Neural crest cell (in vitro differentiated cells): ENCODE measurements around the gene ICAM4. TPM values are rescaled to one million over a fixed set of nuclear protein-coding genes. Genes with fewer than 3 reads are reported as not detected.

ENCODE experiments used
- DNase-seq: peaks from one replicate; pipeline ENCODE4 v3.0.0; 2021; ENCODE audit warnings: low read depth, mixed read lengths, low spot score
- H3K27ac Mint-ChIP-seq: one replicate; pipeline ENCODE4 v1.8.0; 2021; ENCODE audit warnings: mild to moderate bottlenecking, mixed read lengths; ENCODE audit not compliant: unreplicated experiment
- H3K27me3 Mint-ChIP-seq: 2 replicates; pipeline ENCODE4 v1.8.0; 2021; ENCODE audit warnings: low read depth, mild to moderate bottlenecking, mixed read lengths
- H3K36me3 Mint-ChIP-seq: 2 replicates; pipeline ENCODE4 v1.8.0; 2021; ENCODE audit warnings: low read depth, mild to moderate bottlenecking, mixed read lengths
- H3K4me1 Mint-ChIP-seq: 2 replicates; pipeline ENCODE4 v1.8.0; 2021; ENCODE audit warnings: mixed read lengths
- H3K4me3 Mint-ChIP-seq: one replicate; pipeline ENCODE4 v1.8.0; 2021; ENCODE audit warnings: mild to moderate bottlenecking, mixed read lengths
- H3K9me3 Mint-ChIP-seq: 2 replicates; pipeline ENCODE4 v1.8.0; 2021; ENCODE audit warnings: mixed read lengths
- total RNA-seq: library from RNA; stranded (reverse); gene quantifications from 2 replicates; pipeline ENCODE4 v1.2.1, GENCODE V29; 2021
- TF ChIP-seq, protein P1 (sequence below): fragments of 200-600 bp; sonication (generic); conservative IDR thresholded peaks from 2 replicates; pipeline ENCODE4 v1.5.0; 2021; ENCODE audit warnings: antibody characterized with exemption, mild to moderate bottlenecking

ICAM4 gene
- total RNA-seq, 1 donor from 2014 or later = not detected

GRCh38 chr19:10321874-10322835 is 35.4 kb downstream of the ICAM4 start:
- Mint-ChIP-seq H3K27ac (no peak overlapping the region), H3K9me3 (no peaks in the 10 kb centered on the region), H3K4me1 (no peaks in the 10 kb centered on the region), H3K4me3 (peak overlapping the region; percentile 44), H3K27me3 (no peaks in the 10 kb centered on the region), H3K36me3 (peaks cover 5% of the 10 kb centered on the region)
- TF ChIP-seq, protein P1, sequence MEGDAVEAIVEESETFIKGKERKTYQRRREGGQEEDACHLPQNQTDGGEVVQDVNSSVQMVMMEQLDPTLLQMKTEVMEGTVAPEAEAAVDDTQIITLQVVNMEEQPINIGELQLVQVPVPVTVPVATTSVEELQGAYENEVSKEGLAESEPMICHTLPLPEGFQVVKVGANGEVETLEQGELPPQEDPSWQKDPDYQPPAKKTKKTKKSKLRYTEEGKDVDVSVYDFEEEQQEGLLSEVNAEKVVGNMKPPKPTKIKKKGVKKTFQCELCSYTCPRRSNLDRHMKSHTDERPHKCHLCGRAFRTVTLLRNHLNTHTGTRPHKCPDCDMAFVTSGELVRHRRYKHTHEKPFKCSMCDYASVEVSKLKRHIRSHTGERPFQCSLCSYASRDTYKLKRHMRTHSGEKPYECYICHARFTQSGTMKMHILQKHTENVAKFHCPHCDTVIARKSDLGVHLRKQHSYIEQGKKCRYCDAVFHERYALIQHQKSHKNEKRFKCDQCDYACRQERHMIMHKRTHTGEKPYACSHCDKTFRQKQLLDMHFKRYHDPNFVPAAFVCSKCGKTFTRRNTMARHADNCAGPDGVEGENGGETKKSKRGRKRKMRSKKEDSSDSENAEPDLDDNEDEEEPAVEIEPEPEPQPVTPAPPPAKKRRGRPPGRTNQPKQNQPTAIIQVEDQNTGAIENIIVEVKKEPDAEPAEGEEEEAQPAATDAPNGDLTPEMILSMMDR = no peak
- no peak for DNase-seq

DNA sequence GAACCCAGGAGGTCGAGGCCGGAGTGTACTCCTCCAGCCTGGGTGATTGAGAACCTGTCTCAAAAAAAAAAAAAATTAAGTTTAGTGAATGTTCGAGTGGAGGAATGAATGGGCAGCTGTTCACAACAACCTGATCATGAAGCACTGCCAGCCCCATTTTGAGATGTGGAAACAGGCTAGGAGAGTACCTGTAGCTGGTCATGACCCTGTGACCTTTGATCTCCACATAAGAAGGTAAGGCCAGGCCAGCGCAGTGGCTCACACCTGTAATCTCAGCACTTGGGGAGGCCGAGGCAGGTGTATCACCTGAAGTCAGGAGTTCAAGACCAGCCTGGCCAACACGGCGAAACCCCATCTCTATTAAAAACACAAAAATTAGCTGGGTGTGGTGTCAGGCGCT is 39.0 kb downstream of the ICAM4 start:
- H3K36me3 Mint-ChIP-seq = peaks cover 3% of the 10 kb centered on the region
- peak overlapping the region; percentile 19 for H3K4me3 Mint-ChIP-seq
- H3K9me3 Mint-ChIP-seq = no peaks in the 10 kb centered on the region
- H3K4me1 Mint-ChIP-seq = no peaks in the 10 kb centered on the region
- H3K27me3 Mint-ChIP-seq = no peaks in the 10 kb centered on the region
- TF ChIP-seq, protein P1 = no peak
- H3K27ac Mint-ChIP-seq = no peak overlapping the region
- DNase-seq = no peak

DNA sequence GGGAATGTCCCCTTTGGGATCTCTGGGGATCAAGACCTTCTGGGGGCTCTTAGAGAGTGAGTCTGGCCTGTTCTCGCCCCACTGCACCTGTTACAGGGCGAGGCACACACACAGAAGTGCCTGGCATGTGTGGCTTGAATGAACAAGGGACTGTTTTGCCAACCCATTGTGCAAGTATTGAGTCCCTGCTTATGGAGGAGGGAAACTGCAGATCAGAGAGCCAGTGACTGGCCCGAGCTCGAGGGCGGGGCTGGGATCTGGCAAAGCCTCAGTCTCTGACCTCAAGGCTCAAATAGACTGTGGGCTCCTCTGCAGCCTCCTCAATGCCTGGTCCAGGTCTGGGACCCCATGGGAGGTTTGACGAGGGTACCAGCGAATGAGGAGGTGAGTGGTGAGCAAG is 41.0 kb downstream of the ICAM4 start:
- Mint-ChIP-seq H3K27ac (no peak overlapping the region), H3K4me3 (peak overlapping the region; percentile 34), H3K36me3 (peaks cover 3% of the 10 kb centered on the region), H3K4me1 (peaks cover 8% of the 10 kb centered on the region), H3K9me3 (no peaks in the 10 kb centered on the region), H3K27me3 (no peaks in the 10 kb centered on the region)
- TF ChIP-seq, protein P1 = no peak
- DNase-seq = no peak

DNA sequence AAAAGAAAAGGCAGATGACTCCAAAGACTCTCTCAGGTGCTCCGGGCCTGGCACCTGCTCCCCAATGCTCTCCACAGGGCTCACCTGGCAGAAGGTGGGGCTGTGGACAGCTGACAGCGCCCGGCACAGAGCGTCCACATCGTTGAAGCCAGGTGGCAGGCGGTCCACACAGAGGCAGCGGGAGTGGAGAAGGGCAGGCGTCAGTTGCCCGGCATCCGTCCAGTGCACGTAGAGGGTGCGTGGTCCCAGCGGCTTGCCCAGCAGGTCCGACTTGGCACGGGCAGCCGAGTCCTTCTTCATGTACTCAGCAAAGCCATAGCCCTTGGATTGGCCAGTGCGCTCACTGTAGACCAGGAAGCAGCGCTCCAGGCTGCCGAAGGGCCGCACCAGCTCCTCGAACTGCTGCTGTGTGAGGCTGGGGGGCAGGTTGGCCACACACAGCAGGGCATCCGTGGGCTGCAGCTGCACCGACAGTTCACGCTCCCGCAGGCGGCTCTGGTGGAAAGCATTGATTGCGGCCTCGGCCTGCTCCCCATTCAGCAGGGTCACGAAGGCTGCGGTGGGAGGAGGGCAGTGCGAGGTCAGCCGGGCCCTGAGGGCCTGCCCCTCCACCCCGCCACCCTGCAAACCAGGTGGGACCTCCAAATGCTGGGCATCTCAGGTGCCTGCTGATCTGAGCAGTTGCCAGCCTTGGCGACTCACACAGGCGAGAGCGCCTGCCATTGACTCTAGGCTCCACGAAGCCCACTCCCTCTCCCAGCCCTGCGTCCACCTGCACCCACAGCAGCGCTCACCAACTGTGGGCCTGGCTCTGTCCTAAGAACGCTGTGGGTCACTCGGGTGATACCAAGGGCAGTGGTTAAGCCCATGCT is 42.0 kb downstream of the ICAM4 start:
- H3K4me3 Mint-ChIP-seq = peak overlapping the region; percentile 34
- no peak overlapping the region for H3K27ac Mint-ChIP-seq
- peaks cover 18% of the 10 kb centered on the region for H3K4me1 Mint-ChIP-seq
- DNase-seq = no peak
- TF ChIP-seq, protein P1 = no peak
- no peaks in the 10 kb centered on the region for H3K27me3 Mint-ChIP-seq
- peaks cover 3% of the 10 kb centered on the region for H3K36me3 Mint-ChIP-seq
- H3K9me3 Mint-ChIP-seq = no peaks in the 10 kb centered on the region

- Mint-ChIP-seq H3K4me1 (peaks cover 26% of the 10 kb centered on the region), H3K27ac (no peak overlapping the region), H3K36me3 (peaks cover 3% of the 10 kb centered on the region), H3K4me3 (peak overlapping the region; percentile 19), H3K9me3 (no peaks in the 10 kb centered on the region), H3K27me3 (no peaks in the 10 kb centered on the region)
- no peak for DNase-seq
- TF ChIP-seq, protein P1 = no peak
Measured at GRCh38 chr19:10329555-10329954, 42.8 kb downstream of the ICAM4 start.
